ENCODE results near the gene PERM1. TPM values are rescaled to one million over a fixed set of nuclear protein-coding genes. Genes with fewer than 3 reads are reported as not detected.
"Not testable (repeated sequence)": the region's sequence is repeated elsewhere in the genome, so short reads cannot be mapped to it uniquely, and the experiment has no call there.

PERM1 gene
- total RNA-seq, 8 experiments from 2014 or later: 0.05 to 1.7 (median 0.20) TPM; not detected in 1

GRCh38 chr1:978069-978834 lies 3.6 kb downstream of the PERM1 start:
- H3K27ac ChIP-seq: no peak overlapping the region
- 50 to 83% (median 80%) methylated on average over 1 of the region's 44 CpGs; no CpG with 5 or more reads in 7 of the 10 experiments for WGBS, 10 experiments
- ATAC-seq (replicated peaks in 6 of 8): no peak
- H3K4me3 ChIP-seq: no peak overlapping the region
- in situ Hi-C loops (cut with MboI; ENCODE audit: low pct_unique_long_range_greater_than_20kb in 2 of 9, low sequenced_read_pairs in 9 of 9, unreplicated experiment in 9 of 9): no loop called here
- H3K4me1 ChIP-seq (replicated peaks in 1 of 2): peaks cover 0 to 17% of the 10 kb centered on the region in 2 donors

GRCh38 chr1:976791-977190 lies 5.1 kb downstream of the PERM1 start:
- WGBS, 10 experiments: no CpG with 5 or more reads among the region's 39 CpGs
- H3K4me3 ChIP-seq; H3K27ac ChIP-seq; ATAC-seq (replicated peaks in 6 of 8); in situ Hi-C loops (cut with MboI; ENCODE audit: low pct_unique_long_range_greater_than_20kb in 2 of 9, low sequenced_read_pairs in 9 of 9, unreplicated experiment in 9 of 9): not testable (repeated sequence)
- H3K4me1 ChIP-seq (replicated peaks in 1 of 2): peaks cover 0 to 17% of the 10 kb centered on the region in 2 donors

GRCh38 chr1:975896-976683 lies 5.8 kb downstream of the PERM1 start:
- Histone ChIP-seq H3K27ac (no peak overlapping the region), H3K4me3 (no peak overlapping the region), H3K4me1 (replicated peaks in 1 of 2) (peaks cover 0 to 17% of the 10 kb centered on the region in 2 donors)
- 2 to 6% (median 3%) methylated on average over 3 to 14 of the region's 40 CpGs; no CpG with 5 or more reads in 7 of the 10 experiments for WGBS, 10 experiments
- in situ Hi-C loops (cut with MboI; ENCODE audit: low pct_unique_long_range_greater_than_20kb in 2 of 9, low sequenced_read_pairs in 9 of 9, unreplicated experiment in 9 of 9): no loop called here
- ATAC-seq (replicated peaks in 6 of 8): peak; percentile 77 to 97 (median 84)

- 13% methylated on average over 1 of the region's 9 CpGs; no CpG with 5 or more reads in 9 of the 10 experiments for WGBS, 10 experiments
- no peak for ATAC-seq (replicated peaks in 6 of 8)
- peaks cover 0 to 11% of the 10 kb centered on the region in 2 donors for H3K4me1 ChIP-seq (replicated peaks in 1 of 2)
- in situ Hi-C loops (cut with MboI; ENCODE audit: low pct_unique_long_range_greater_than_20kb in 2 of 9, low sequenced_read_pairs in 9 of 9, unreplicated experiment in 9 of 9): no loop called here
- H3K4me3 ChIP-seq: no peak overlapping the region
- H3K27ac ChIP-seq: no peak overlapping the region
These were observed 6.5 kb downstream of the PERM1 start for GRCh38 chr1:975365-975764.

GRCh38 chr1:974687-975328 lies 7.1 kb downstream of the PERM1 start:
- no peak for ATAC-seq (replicated peaks in 6 of 8)
- Histone ChIP-seq H3K4me1 (replicated peaks in 1 of 2) (peaks cover 0 to 8% of the 10 kb centered on the region in 2 donors), H3K27ac (no peak overlapping the region), H3K4me3 (no peak overlapping the region)
- WGBS, 10 experiments: 45 to 86% (median 70%) methylated on average over 4 to 14 of the region's 17 CpGs; no CpG with 5 or more reads in 3 of the 10 experiments
- in situ Hi-C loops (cut with MboI; ENCODE audit: low pct_unique_long_range_greater_than_20kb in 2 of 9, low sequenced_read_pairs in 9 of 9, unreplicated experiment in 9 of 9): no loop called here

GRCh38 chr1:974293-974640 lies 7.6 kb downstream of the PERM1 start:
- Histone ChIP-seq H3K4me1 (replicated peaks in 1 of 2) (peaks cover 0 to 8% of the 10 kb centered on the region in 2 donors), H3K27ac (no peak overlapping the region), H3K4me3 (no peak overlapping the region)
- WGBS, 10 experiments: 60 to 71% methylated on average over 2 to 9 of the region's 11 CpGs; no CpG with 5 or more reads in 8 of the 10 experiments
- in situ Hi-C loops (cut with MboI; ENCODE audit: low pct_unique_long_range_greater_than_20kb in 2 of 9, low sequenced_read_pairs in 9 of 9, unreplicated experiment in 9 of 9): no loop called here
- ATAC-seq (replicated peaks in 6 of 8): no peak

- WGBS, 10 experiments: 16 to 42% methylated on average over 4 to 11 of the region's 28 CpGs; no CpG with 5 or more reads in 8 of the 10 experiments
- Histone ChIP-seq H3K27ac (no peak overlapping the region), H3K4me1 (replicated peaks in 1 of 2) (peaks cover 0 to 8% of the 10 kb centered on the region in 2 donors), H3K4me3 (no peak overlapping the region)
- ATAC-seq (replicated peaks in 6 of 8): no peak
- in situ Hi-C loops (cut with MboI; ENCODE audit: low pct_unique_long_range_greater_than_20kb in 2 of 9, low sequenced_read_pairs in 9 of 9, unreplicated experiment in 9 of 9): no loop called here
These were observed 8.2 kb downstream of the PERM1 start for GRCh38 chr1:973459-974292.

GRCh38 chr1:972726-973458 lies 9.0 kb downstream of the PERM1 start:
- Histone ChIP-seq H3K27ac (no peak overlapping the region), H3K4me1 (replicated peaks in 1 of 2) (peaks cover 0 to 8% of the 10 kb centered on the region in 2 donors), H3K4me3 (no peak overlapping the region)
- no peak for ATAC-seq (replicated peaks in 6 of 8)
- in situ Hi-C loops (cut with MboI; ENCODE audit: low pct_unique_long_range_greater_than_20kb in 2 of 9, low sequenced_read_pairs in 9 of 9, unreplicated experiment in 9 of 9): no loop called here
- WGBS, 10 experiments: 46 to 66% methylated on average over 4 to 12 of the region's 28 CpGs; no CpG with 5 or more reads in 8 of the 10 experiments

- Histone ChIP-seq H3K4me1 (replicated peaks in 1 of 2) (peaks cover 3 to 13% of the 10 kb centered on the region in 2 donors), H3K4me3 (no peak overlapping the region), H3K27ac (no peak overlapping the region)
- no peak for ATAC-seq (replicated peaks in 6 of 8)
- in situ Hi-C loops (cut with MboI; ENCODE audit: low pct_unique_long_range_greater_than_20kb in 2 of 9, low sequenced_read_pairs in 9 of 9, unreplicated experiment in 9 of 9): no loop called here
- 40 to 80% (median 63%) methylated on average over 1 to 20 of the region's 34 CpGs; no CpG with 5 or more reads in 4 of the 10 experiments for WGBS, 10 experiments
These were observed 10.0 kb downstream of the PERM1 start for GRCh38 chr1:971751-972506.

GRCh38 chr1:970973-971730 lies 10.7 kb downstream of the PERM1 start:
- Histone ChIP-seq H3K4me3 (no peak overlapping the region), H3K4me1 (replicated peaks in 1 of 2) (peaks cover 8 to 18% of the 10 kb centered on the region in 2 donors), H3K27ac (no peak overlapping the region)
- WGBS, 10 experiments: 100% methylated on average over 1 of the region's 42 CpGs; no CpG with 5 or more reads in 9 of the 10 experiments
- in situ Hi-C loops (cut with MboI; ENCODE audit: low pct_unique_long_range_greater_than_20kb in 2 of 9, low sequenced_read_pairs in 9 of 9, unreplicated experiment in 9 of 9): no loop called here
- no peak for ATAC-seq (replicated peaks in 6 of 8)
